ENCODE data around the gene BRI3. TPM values are rescaled to one million over a fixed set of nuclear protein-coding genes. Genes with fewer than 3 reads are reported as not detected.

The BRI3 gene
- total RNA-seq, 4 donors from 2014 or later = 36.4 to 52.9 (median 45.2) TPM

DNA sequence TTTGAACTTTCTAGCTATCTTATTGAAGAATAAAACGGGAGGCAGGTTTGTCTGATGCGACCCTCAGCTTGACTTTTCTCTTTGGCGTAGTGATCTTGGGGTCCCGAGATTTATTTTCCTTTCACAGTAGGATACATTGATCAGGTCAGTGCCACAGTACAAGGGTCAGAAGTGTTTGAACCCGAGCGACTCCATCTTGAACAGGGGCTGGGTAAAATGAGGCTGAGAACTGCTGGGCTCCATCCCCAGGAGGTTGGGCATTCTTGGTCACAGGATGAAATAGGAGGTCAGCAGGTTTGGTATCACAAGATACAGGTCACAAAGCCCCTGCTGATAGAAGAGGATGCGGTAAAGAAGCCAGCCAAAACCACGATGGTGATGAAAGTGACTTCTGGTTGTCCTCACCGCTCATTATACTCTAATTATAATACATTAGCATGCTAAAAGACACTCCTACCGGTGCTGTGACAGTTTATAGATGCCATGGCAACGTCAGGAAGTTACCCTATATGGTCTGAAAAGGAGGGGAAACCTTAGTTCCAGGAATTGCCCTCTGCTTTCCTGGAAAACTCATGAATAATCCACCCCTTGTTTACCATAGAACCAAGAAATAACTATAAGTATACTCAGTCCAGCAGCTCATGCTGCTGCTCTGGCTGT is 26.4 kb upstream of the BRI3 start:
- TF ChIP-seq CTCF (IDR thresholded peaks at IDR 0.05) = no peak
- no peak for TF ChIP-seq POLR2AphosphoS5 (IDR thresholded peaks at IDR 0.05)
- Histone ChIP-seq H3K27ac (no peak overlapping the region), H3K27me3 (no peaks in the 10 kb centered on the region), H3K4me3 (no peak overlapping the region), H3K9me3 (no peaks in the 10 kb centered on the region), H3K4me1 (peaks cover 27% of the 10 kb centered on the region), H3K36me3 (peaks cover 6% of the 10 kb centered on the region)
- WGBS = 87% methylated on average over 11 of the region's 11 CpGs
- DNase-seq (ENCODE audit: low spot score in 2 of 2) = no peak

GRCh38 chr7:98256431-98256830 is 25.1 kb upstream of the BRI3 start:
- no peak for DNase-seq (ENCODE audit: low spot score in 2 of 2)
- Histone ChIP-seq H3K4me3 (no peak overlapping the region), H3K27me3 (no peaks in the 10 kb centered on the region), H3K9me3 (no peaks in the 10 kb centered on the region), H3K4me1 (peaks cover 13% of the 10 kb centered on the region), H3K27ac (no peak overlapping the region), H3K36me3 (peaks cover 9% of the 10 kb centered on the region)
- TF ChIP-seq CTCF (IDR thresholded peaks at IDR 0.05) = no peak
- 94% methylated on average over 7 of the region's 7 CpGs for WGBS

DNA sequence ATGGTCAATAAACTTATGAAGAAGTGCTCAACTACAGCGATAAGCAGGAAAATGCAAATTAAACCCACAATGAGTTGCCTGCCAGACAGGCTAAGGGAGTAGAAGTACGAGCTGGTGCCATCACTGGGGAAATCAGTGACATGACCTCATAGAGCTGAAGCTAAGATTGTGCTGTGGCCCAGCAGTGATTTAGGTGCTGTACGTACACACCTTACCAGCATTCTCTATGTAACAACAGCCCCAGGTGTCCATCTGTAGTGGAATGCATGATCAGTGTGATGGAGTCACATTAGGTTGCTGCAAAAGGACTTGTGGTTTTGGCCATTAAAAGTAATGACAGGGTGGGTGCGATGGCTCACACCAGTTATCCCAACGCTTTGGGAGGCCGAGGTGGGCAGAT is 23.8 kb upstream of the BRI3 start:
- Histone ChIP-seq H3K36me3 (peaks cover 15% of the 10 kb centered on the region), H3K27me3 (no peaks in the 10 kb centered on the region), H3K4me1 (peaks cover 5% of the 10 kb centered on the region), H3K27ac (no peak overlapping the region), H3K9me3 (no peaks in the 10 kb centered on the region), H3K4me3 (no peak overlapping the region)
- TF ChIP-seq POLR2A (IDR thresholded peaks at IDR 0.05) = no peak
- TF ChIP-seq POLR2AphosphoS5 (IDR thresholded peaks at IDR 0.05) = no peak
- TF ChIP-seq CTCF (IDR thresholded peaks at IDR 0.05) = no peak
- TF ChIP-seq EP300 (IDR thresholded peaks at IDR 0.05) = no peak
- WGBS = 90% methylated on average over 6 of the region's 6 CpGs
- no peak for DNase-seq (ENCODE audit: low spot score in 2 of 2)

- 69% methylated on average over 5 of the region's 5 CpGs for WGBS
- Histone ChIP-seq H3K4me3 (no peak overlapping the region), H3K9me3 (no peaks in the 10 kb centered on the region), H3K27me3 (no peaks in the 10 kb centered on the region), H3K36me3 (peaks cover 14% of the 10 kb centered on the region), H3K4me1 (no peaks in the 10 kb centered on the region), H3K27ac (no peak overlapping the region)
- no peak for DNase-seq (ENCODE audit: low spot score in 2 of 2)
- TF ChIP-seq POLR2AphosphoS5 (IDR thresholded peaks at IDR 0.05) = no peak
- no peak for TF ChIP-seq POLR2A (IDR thresholded peaks at IDR 0.05)
- TF ChIP-seq CTCF (IDR thresholded peaks at IDR 0.05) = no peak
- TF ChIP-seq EP300 (IDR thresholded peaks at IDR 0.05) = no peak
Observed at GRCh38 chr7:98265841-98266271, 15.6 kb upstream of the BRI3 start.

- Histone ChIP-seq H3K4me3 (no peak overlapping the region), H3K36me3 (peaks cover 7% of the 10 kb centered on the region), H3K9me3 (no peaks in the 10 kb centered on the region), H3K27ac (no peak overlapping the region), H3K4me1 (no peaks in the 10 kb centered on the region), H3K27me3 (no peaks in the 10 kb centered on the region)
- DNase-seq (ENCODE audit: low spot score in 2 of 2) = no peak
- WGBS = 67% methylated on average over 2 of the region's 2 CpGs
- TF ChIP-seq POLR2AphosphoS5 (IDR thresholded peaks at IDR 0.05) (no peak), CTCF (IDR thresholded peaks at IDR 0.05) (no peak), EP300 (IDR thresholded peaks at IDR 0.05) (no peak), POLR2A (IDR thresholded peaks at IDR 0.05) (no peak)
Observed at GRCh38 chr7:98266840-98267239, 14.6 kb upstream of the BRI3 start.

Measured in suprapubic skin (tissue), 4 donors.